ENCODE results near the gene FOXD3.

FOXD3 gene

GRCh38 chr1:63277195-63278192 is 44.9 kb upstream of the FOXD3 start:
- no peaks in the 10 kb centered on the region for H3K9me3 ChIP-seq
- H3K4me3 ChIP-seq (ENCODE audit: low read depth, low read length) = no peak overlapping the region
- H3K36me3 ChIP-seq = no peaks in the 10 kb centered on the region
- DNase-seq = no peak
- H3K27me3 ChIP-seq = peaks cover 13% of the 10 kb centered on the region; the same call in 1 of the 2 replicates
- no peak for TF ChIP-seq CTCF (IDR thresholded peaks at IDR 0.05; ENCODE audit: low read depth, low read length)
- H3K4me1 ChIP-seq = no peaks in the 10 kb centered on the region

- TF ChIP-seq CTCF (IDR thresholded peaks at IDR 0.05; ENCODE audit: low read depth, low read length) = no peak
- Histone ChIP-seq H3K4me1 (no peaks in the 10 kb centered on the region), H3K9me3 (no peaks in the 10 kb centered on the region), H3K4me3 (ENCODE audit: low read depth, low read length) (no peak overlapping the region), H3K36me3 (no peaks in the 10 kb centered on the region), H3K27me3 (no peaks in the 10 kb centered on the region)
- DNase-seq = no peak
Measured at GRCh38 chr1:63281753-63282152, 40.6 kb upstream of the FOXD3 start.

GRCh38 chr1:63289135-63289534 is 33.2 kb upstream of the FOXD3 start:
- no peak for DNase-seq
- no peaks in the 10 kb centered on the region for H3K4me1 ChIP-seq
- no peak overlapping the region for H3K4me3 ChIP-seq (ENCODE audit: low read depth, low read length)
- H3K36me3 ChIP-seq = no peaks in the 10 kb centered on the region
- H3K9me3 ChIP-seq = no peaks in the 10 kb centered on the region
- no peaks in the 10 kb centered on the region for H3K27me3 ChIP-seq
- no peak for TF ChIP-seq CTCF (IDR thresholded peaks at IDR 0.05; ENCODE audit: low read depth, low read length)

GRCh38 chr1:63294803-63295594 is 27.4 kb upstream of the FOXD3 start:
- Histone ChIP-seq H3K9me3 (no peaks in the 10 kb centered on the region), H3K4me1 (no peaks in the 10 kb centered on the region), H3K36me3 (no peaks in the 10 kb centered on the region), H3K27me3 (peaks cover 12% of the 10 kb centered on the region), H3K4me3 (ENCODE audit: low read depth, low read length) (no peak overlapping the region)
- no peak for TF ChIP-seq CTCF (IDR thresholded peaks at IDR 0.05; ENCODE audit: low read depth, low read length)
- no peak for DNase-seq

GRCh38 chr1:63304410-63304809 is 18.0 kb upstream of the FOXD3 start:
- Histone ChIP-seq H3K4me1 (no peaks in the 10 kb centered on the region), H3K36me3 (no peaks in the 10 kb centered on the region), H3K4me3 (ENCODE audit: low read depth, low read length) (no peak overlapping the region), H3K9me3 (no peaks in the 10 kb centered on the region), H3K27me3 (no peaks in the 10 kb centered on the region; the same call in 1 of the 2 replicates)
- no peak for TF ChIP-seq CTCF (IDR thresholded peaks at IDR 0.05; ENCODE audit: low read depth, low read length)
- no peak for DNase-seq
